ENCODE measurements around the gene PKMYT1. TPM values are rescaled to one million over a fixed set of nuclear protein-coding genes. Genes with fewer than 3 reads are reported as not detected.

The PKMYT1 gene
- total RNA-seq, 1 experiment from 2014 or later, result 12.5 TPM

GRCh38 chr16:3020604-3021448 lies 40.6 kb upstream of the PKMYT1 start:
- DNase-seq (ENCODE audit: low read depth, low spot score), result peak; percentile 30
- in situ Hi-C loops (cut with HindIII; ENCODE audit: low pct_unique_long_range_greater_than_20kb, low sequenced_read_pairs), result no loop called here

- in situ Hi-C loops (cut with HindIII; ENCODE audit: low pct_unique_long_range_greater_than_20kb, low sequenced_read_pairs), result no loop called here
- peak; percentile 69 for DNase-seq (ENCODE audit: low read depth, low spot score)
Observed at GRCh38 chr16:3020247-3020603, 40.0 kb upstream of the PKMYT1 start, which contains the start of gene TNFRSF12A. TNFRSF12A (plus strand) TSS chr16:3020368; CDS start chr16:3020398, 30 bp downstream.

GRCh38 chr16:3019594-3020246 lies 39.5 kb upstream of the PKMYT1 start:
- in situ Hi-C loops (cut with HindIII; ENCODE audit: low pct_unique_long_range_greater_than_20kb, low sequenced_read_pairs), result no loop called here
- no peak for DNase-seq (ENCODE audit: low read depth, low spot score)

- in situ Hi-C loops (cut with HindIII; ENCODE audit: low pct_unique_long_range_greater_than_20kb, low sequenced_read_pairs), result no loop called here
- no peak for DNase-seq (ENCODE audit: low read depth, low spot score)
Observed at GRCh38 chr16:3017794-3018506, 37.7 kb upstream of the PKMYT1 start, which contains the start of gene CLDN6. CLDN6 (minus strand) TSS chr16:3018183; CDS start chr16:3016021, 2,162 bp downstream.

GRCh38 chr16:3017344-3017743 lies 37.1 kb upstream of the PKMYT1 start:
- DNase-seq (ENCODE audit: low read depth, low spot score), result no peak

GRCh38 chr16:3015865-3016521 lies 35.7 kb upstream of the PKMYT1 start:
- no peak for DNase-seq (ENCODE audit: low read depth, low spot score)
- in situ Hi-C loops (cut with HindIII; ENCODE audit: low pct_unique_long_range_greater_than_20kb, low sequenced_read_pairs), result no loop called here

More at GRCh38 chr16:3017344-3017743, 37.1 kb upstream of the PKMYT1 start:
- in situ Hi-C loops (cut with HindIII; ENCODE audit: low pct_unique_long_range_greater_than_20kb, low sequenced_read_pairs), result no loop called here

- DNase-seq (ENCODE audit: low read depth, low spot score), result no peak
- in situ Hi-C loops (cut with HindIII; ENCODE audit: low pct_unique_long_range_greater_than_20kb, low sequenced_read_pairs), result no loop called here
Observed at GRCh38 chr16:3014971-3015370, 34.7 kb upstream of the PKMYT1 start.

GRCh38 chr16:3013998-3014690 lies 33.9 kb upstream of the PKMYT1 start:
- no peak for DNase-seq (ENCODE audit: low read depth, low spot score)
- in situ Hi-C loops (cut with HindIII; ENCODE audit: low pct_unique_long_range_greater_than_20kb, low sequenced_read_pairs), result no loop called here

GRCh38 chr16:3013491-3013951 lies 33.3 kb upstream of the PKMYT1 start:
- in situ Hi-C loops (cut with HindIII; ENCODE audit: low pct_unique_long_range_greater_than_20kb, low sequenced_read_pairs), result no loop called here
- DNase-seq (ENCODE audit: low read depth, low spot score), result no peak

GRCh38 chr16:3012828-3013420 lies 32.7 kb upstream of the PKMYT1 start, which contains the start of gene CLDN9:
CLDN9 (plus strand) TSS chr16:3012923; CDS start chr16:3013363, 440 bp downstream.
- DNase-seq (ENCODE audit: low read depth, low spot score), result no peak
- in situ Hi-C loops (cut with HindIII; ENCODE audit: low pct_unique_long_range_greater_than_20kb, low sequenced_read_pairs), result no loop called here

GRCh38 chr16:3012246-3012645 lies 32.0 kb upstream of the PKMYT1 start:
- in situ Hi-C loops (cut with HindIII; ENCODE audit: low pct_unique_long_range_greater_than_20kb, low sequenced_read_pairs), result no loop called here

GRCh38 chr16:3010510-3010909 lies 30.3 kb upstream of the PKMYT1 start:
- in situ Hi-C loops (cut with HindIII; ENCODE audit: low pct_unique_long_range_greater_than_20kb, low sequenced_read_pairs), result no loop called here
- no peak for DNase-seq (ENCODE audit: low read depth, low spot score)

More at GRCh38 chr16:3012246-3012645, 32.0 kb upstream of the PKMYT1 start:
- DNase-seq (ENCODE audit: low read depth, low spot score), result no peak

- no peak for DNase-seq (ENCODE audit: low read depth, low spot score)
- in situ Hi-C loops (cut with HindIII; ENCODE audit: low pct_unique_long_range_greater_than_20kb, low sequenced_read_pairs), result no loop called here
Observed at GRCh38 chr16:3009568-3010390, 29.5 kb upstream of the PKMYT1 start.

- in situ Hi-C loops (cut with HindIII; ENCODE audit: low pct_unique_long_range_greater_than_20kb, low sequenced_read_pairs), result no loop called here
- DNase-seq (ENCODE audit: low read depth, low spot score), result no peak
Observed at GRCh38 chr16:3008690-3009037, 28.4 kb upstream of the PKMYT1 start.

GRCh38 chr16:3007957-3008689 lies 27.9 kb upstream of the PKMYT1 start:
- no peak for DNase-seq (ENCODE audit: low read depth, low spot score)

More at GRCh38 chr16:3007957-3008689, 27.9 kb upstream of the PKMYT1 start:
- in situ Hi-C loops (cut with HindIII; ENCODE audit: low pct_unique_long_range_greater_than_20kb, low sequenced_read_pairs), result no loop called here

Data from SK-MEL-5 (cell line).